Endothelial cell of umbilical vein (primary cell): ENCODE data around the gene PER1. TPM values are rescaled to one million over a fixed set of nuclear protein-coding genes. Genes with fewer than 3 reads are reported as not detected.

Source experiments
- BruUV-seq: library from RNA; stranded (reverse); fragments of 400-500 nt; replicated peaks from 2 replicates; lab custom pipeline; 2021; lab: Mats Ljungman, UMichigan
- CTCF ChIA-PET: fragments of 300-600, 350-600 bp; sonication (Branson Sonifier 250); formaldehyde crosslinking; loops from one replicate; lab custom pipeline; 2021; ENCODE audit warnings: antibody characterized with exemption, inconsistent platforms; lab: Charles Lee
- POLR2A ChIA-PET: fragments of 300-600, 350-600 bp; sonication (Branson Sonifier 250); formaldehyde crosslinking; loops from one replicate; lab custom pipeline; 2021; ENCODE audit warnings: antibody characterized with exemption, inconsistent platforms; lab: Charles Lee
- DNase-seq: peaks from one replicate; pipeline ENCODE4 v3.0.0-alpha.2; 2011; ENCODE audit warnings: low read depth, low spot score
- FAIRE-seq: peaks from 2 replicates; lab custom pipeline; 2011; peaks lifted over from hg19 to GRCh38; lab: Jason Lieb, UNC
- H2AFZ ChIP-seq: 2 replicates; pipeline ENCODE4 v1.6.0; 2012; ENCODE audit warnings: low read depth, low read length, control low read depth, inconsistent platforms
- H3K27ac ChIP-seq: 2 replicates; pipeline ENCODE4 v1.5.1; 2011; ENCODE audit warnings: low read depth, mild to moderate bottlenecking, control low read depth, low read length, moderate library complexity; ENCODE audit not compliant: insufficient read depth
- H3K27me3 ChIP-seq, 2 experiments: 2 replicates each; pipeline versions ENCODE4 v1.6.0 to v1.6.1; 2011; ENCODE audit warnings: low read length in 2 of 2, mixed read lengths in 1 of 2; ENCODE audit not compliant: control insufficient read depth in 2 of 2, insufficient read depth in 2 of 2
- H3K36me3 ChIP-seq, 2 experiments: 2 replicates in 1 of 2; 3 replicates in 1 of 2; pipeline ENCODE4 v1.5.1; 2011; ENCODE audit warnings: low read length in 2 of 2, mild to moderate bottlenecking in 1 of 2, moderate library complexity in 1 of 2; ENCODE audit not compliant: control insufficient read depth in 2 of 2, insufficient read depth in 2 of 2; ENCODE audit errors: extremely low read depth in 1 of 2
- H3K4me1 ChIP-seq: 3 replicates; pipeline ENCODE4 v1.5.1; 2011; ENCODE audit warnings: mild to moderate bottlenecking, low read length; ENCODE audit not compliant: control insufficient read depth, insufficient read depth; ENCODE audit errors: extremely low read depth
- H3K4me2 ChIP-seq: 2 replicates; pipeline ENCODE4 v1.6.1; 2011; ENCODE audit warnings: low read length, control low read depth, mixed read lengths; ENCODE audit not compliant: insufficient read depth
- H3K4me3 ChIP-seq, 3 experiments: fragments of 200-600 bp in 1 of 3; sonication (generic), shearing (Covaris generic) in 1 of 3; replicated peaks in 1 of 3; 2 replicates each; pipeline ENCODE4 v1.5.1; 2011 to 2016; ENCODE audit warnings: control low read depth in 3 of 3, low read length in 3 of 3, mild to moderate bottlenecking in 2 of 3, inconsistent platforms in 1 of 3, low read depth in 1 of 3, moderate library complexity in 1 of 3; ENCODE audit not compliant: insufficient read depth in 1 of 3
- H3K79me2 ChIP-seq: 2 replicates; pipeline ENCODE4 v1.6.0; 2012; ENCODE audit warnings: low read length, inconsistent platforms; ENCODE audit not compliant: control insufficient read depth, insufficient read depth
- H3K9ac ChIP-seq: replicated peaks from 2 replicates; pipeline ENCODE3; 2011; ENCODE audit warnings: low read length, control low read depth; ENCODE audit not compliant: insufficient read depth; ENCODE audit errors: extremely low read depth
- H3K9me1 ChIP-seq: replicated peaks from 3 replicates; pipeline ENCODE4 v1.6.0; 2011; ENCODE audit warnings: mild to moderate bottlenecking, low read length; ENCODE audit not compliant: control insufficient read depth, insufficient read depth; ENCODE audit errors: extremely low read depth
- H3K9me3 ChIP-seq: replicated peaks from 2 replicates; pipeline ENCODE4 v1.5.1; 2012; ENCODE audit warnings: low read length, inconsistent platforms; ENCODE audit not compliant: control insufficient read depth, insufficient read depth
- H4K20me1 ChIP-seq: replicated peaks from 2 replicates; pipeline ENCODE3; 2011; ENCODE audit warnings: mild to moderate bottlenecking, low read length; ENCODE audit not compliant: control insufficient read depth, insufficient read depth; ENCODE audit errors: extremely low read depth
- EZH2 ChIP-seq: IDR thresholded peaks from 2 replicates; pipeline ENCODE4 v1.6.1; 2012; ENCODE audit warnings: borderline replicate concordance, low read depth, mild to moderate bottlenecking, moderate library complexity, low read length, inconsistent platforms; ENCODE audit not compliant: severe bottlenecking
- FOS ChIP-seq: IDR thresholded peaks from 2 replicates; pipeline ENCODE4 v1.6.1; 2011; ENCODE audit warnings: mild to moderate bottlenecking, low read length, moderate library complexity, borderline replicate concordance; ENCODE audit not compliant: insufficient read depth
- GATA2 ChIP-seq: IDR thresholded peaks from 2 replicates; pipeline ENCODE4 v1.7.0; 2011; ENCODE audit warnings: low read depth, mild to moderate bottlenecking, moderate library complexity, mixed read lengths, low read length; ENCODE audit not compliant: insufficient read length, insufficient read depth
- JUN ChIP-seq: IDR thresholded peaks from 2 replicates; pipeline ENCODE4 v1.6.1; 2011; ENCODE audit warnings: borderline replicate concordance, low read depth; ENCODE audit not compliant: insufficient read length, insufficient read depth
- MYC ChIP-seq: IDR thresholded peaks from one replicate; pipeline ENCODE4 v1.6.1; 2011; ENCODE audit warnings: mild to moderate bottlenecking, low read depth, low read length
- POLR2A ChIP-seq: IDR thresholded peaks from 2 replicates; pipeline ENCODE4 v1.6.1; 2012; ENCODE audit warnings: low read depth, mild to moderate bottlenecking, control low read depth, low read length
- POLR2AphosphoS5 ChIP-seq: IDR thresholded peaks from 2 replicates; pipeline ENCODE4 v1.6.1; 2012; ENCODE audit warnings: low read depth, mild to moderate bottlenecking, control low read depth, low read length, moderate library complexity; ENCODE audit not compliant: insufficient read depth
- dilution Hi-C: fragments of 300-500 bp; cut with MboI; formaldehyde crosslinking; loops from one replicate; pipeline ENCODE4 v1.15.0; 2019; ENCODE audit warnings: low sequenced_read_pairs; ENCODE audit not compliant: extremely low pct_ligation_motif_present
- intact Hi-C: fragments of 100-400 bp; cut with micrococcal nuclease; formaldehyde crosslinking; loops from one replicate; pipeline ENCODE4 v1.10.0; 2022
- polyA plus RNA-seq, 4 experiments: library from polyadenylated mRNA; depleted of rRNA in 3 of 4; stranded (reverse) in 3 of 4; unstranded in 1 of 4; fragments of >200 nt; gene quantifications; 2 replicates each; pipeline versions ENCODE4 v1.2.1 to v1.2.3, GENCODE V29; 2011 to 2012; ENCODE audit warnings: missing spikeins in 1 of 4
- total RNA-seq: library from RNA; stranded (reverse); gene quantifications from 2 replicates; pipeline ENCODE4 v1.2.3, GENCODE V29; 2021
- TF ChIP-seq, protein P1 (sequence below), 2 donors: IDR thresholded peaks; 1 replicate in 1 of 2; 2 replicates in 1 of 2; pipeline ENCODE4 v1.5.1; 2011; ENCODE audit warnings: low read length in 2 of 2, mild to moderate bottlenecking in 2 of 2, moderate library complexity in 2 of 2, control low read depth in 1 of 2, inconsistent platforms in 1 of 2, low read depth in 1 of 2; ENCODE audit not compliant: insufficient read depth in 1 of 2; ENCODE audit errors: extremely low read depth in 1 of 2
- TF ChIP-seq, protein P2 (sequence below): IDR thresholded peaks from 2 replicates; pipeline ENCODE4 v1.6.1; 2011; ENCODE audit not compliant: insufficient read depth, insufficient read length

The PER1 gene
- total and polyA plus RNA-seq, 2 donors (not counting 3 experiments of a cell fraction or from before 2014, with no cell fraction given): 12.1 to 32.1 TPM

DNA sequence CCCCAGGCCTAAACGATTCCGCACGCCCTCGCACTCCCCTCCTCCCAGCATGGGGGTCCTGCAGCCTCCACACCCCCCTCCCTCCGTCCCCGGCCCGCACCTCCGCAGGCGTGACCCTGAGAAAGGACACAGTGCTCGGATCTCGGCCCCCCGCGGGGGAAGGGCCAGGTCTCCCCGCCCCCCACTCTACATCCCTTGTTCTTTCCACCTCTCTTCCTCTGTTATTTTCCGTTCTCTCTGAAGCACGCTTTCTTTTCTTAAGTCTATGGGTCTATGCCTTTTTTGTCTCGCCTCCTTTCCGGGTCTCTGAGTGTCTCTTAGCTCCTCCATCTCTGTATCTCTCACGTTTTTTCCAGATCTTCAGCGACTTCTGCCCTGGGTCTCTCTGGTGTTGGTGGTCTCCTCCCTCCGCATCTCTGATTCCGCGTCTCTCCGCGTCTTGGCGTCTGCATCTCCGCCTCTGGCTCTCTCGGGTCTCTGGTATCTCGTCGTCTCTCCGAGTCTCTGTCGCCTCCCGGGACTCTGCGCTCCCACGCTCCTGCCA, 26.2 kb downstream of the PER1 start:
- intact Hi-C loops (loop anchor here (1.0 kb wide), 2 partner anchors 12 to 30 kb away; no protein-coding TSS in a partner anchor), dilution Hi-C loops (no loop called here)
- Histone ChIP-seq H3K9me1 (no peaks in the 10 kb centered on the region), H3K4me3 (peak overlapping the region; percentile 46 to 98 (median 85)), H3K27me3 (peaks cover 8 to 14% of the 10 kb centered on the region in 2 experiments), H3K4me2 (peak overlapping the region; percentile 97), H3K79me2 (no peaks in the 10 kb centered on the region), H3K4me1 (peaks cover 28% of the 10 kb centered on the region), H2AFZ (peak overlapping the region; percentile 100), H3K9ac (no peak overlapping the region), H3K36me3 (no peaks in the 10 kb centered on the region), H3K27ac (no peak overlapping the region), H4K20me1 (no peaks in the 10 kb centered on the region), H3K9me3 (no peaks in the 10 kb centered on the region)
- DNase-seq (no peak), FAIRE-seq (no peak)
- BruUV-seq: no TSS peak
- CTCF ChIA-PET: no interaction called here
- no peak for TF ChIP-seq JUN
- TF ChIP-seq POLR2A: no peak
- TF ChIP-seq, protein P1, sequence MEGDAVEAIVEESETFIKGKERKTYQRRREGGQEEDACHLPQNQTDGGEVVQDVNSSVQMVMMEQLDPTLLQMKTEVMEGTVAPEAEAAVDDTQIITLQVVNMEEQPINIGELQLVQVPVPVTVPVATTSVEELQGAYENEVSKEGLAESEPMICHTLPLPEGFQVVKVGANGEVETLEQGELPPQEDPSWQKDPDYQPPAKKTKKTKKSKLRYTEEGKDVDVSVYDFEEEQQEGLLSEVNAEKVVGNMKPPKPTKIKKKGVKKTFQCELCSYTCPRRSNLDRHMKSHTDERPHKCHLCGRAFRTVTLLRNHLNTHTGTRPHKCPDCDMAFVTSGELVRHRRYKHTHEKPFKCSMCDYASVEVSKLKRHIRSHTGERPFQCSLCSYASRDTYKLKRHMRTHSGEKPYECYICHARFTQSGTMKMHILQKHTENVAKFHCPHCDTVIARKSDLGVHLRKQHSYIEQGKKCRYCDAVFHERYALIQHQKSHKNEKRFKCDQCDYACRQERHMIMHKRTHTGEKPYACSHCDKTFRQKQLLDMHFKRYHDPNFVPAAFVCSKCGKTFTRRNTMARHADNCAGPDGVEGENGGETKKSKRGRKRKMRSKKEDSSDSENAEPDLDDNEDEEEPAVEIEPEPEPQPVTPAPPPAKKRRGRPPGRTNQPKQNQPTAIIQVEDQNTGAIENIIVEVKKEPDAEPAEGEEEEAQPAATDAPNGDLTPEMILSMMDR (IDR thresholded peaks at IDR 0.05; ENCODE audit: extremely low read depth in 1 of 2, insufficient read depth in 1 of 2, low read depth in 1 of 2, low read length in 2 of 2): no peak
- TF ChIP-seq FOS: no peak
- TF ChIP-seq MYC: no peak
- TF ChIP-seq GATA2: no peak
- no peak for TF ChIP-seq POLR2AphosphoS5
- TF ChIP-seq, protein P2, sequence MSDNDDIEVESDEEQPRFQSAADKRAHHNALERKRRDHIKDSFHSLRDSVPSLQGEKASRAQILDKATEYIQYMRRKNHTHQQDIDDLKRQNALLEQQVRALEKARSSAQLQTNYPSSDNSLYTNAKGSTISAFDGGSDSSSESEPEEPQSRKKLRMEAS: no peak
- no peak for TF ChIP-seq EZH2
- POLR2A ChIA-PET: no interaction called here
